ENCODE results near the gene SUN2.
A peak's percentile ranks its signal among the peaks of the same experiment; 100 is the strongest.

The SUN2 gene

DNA sequence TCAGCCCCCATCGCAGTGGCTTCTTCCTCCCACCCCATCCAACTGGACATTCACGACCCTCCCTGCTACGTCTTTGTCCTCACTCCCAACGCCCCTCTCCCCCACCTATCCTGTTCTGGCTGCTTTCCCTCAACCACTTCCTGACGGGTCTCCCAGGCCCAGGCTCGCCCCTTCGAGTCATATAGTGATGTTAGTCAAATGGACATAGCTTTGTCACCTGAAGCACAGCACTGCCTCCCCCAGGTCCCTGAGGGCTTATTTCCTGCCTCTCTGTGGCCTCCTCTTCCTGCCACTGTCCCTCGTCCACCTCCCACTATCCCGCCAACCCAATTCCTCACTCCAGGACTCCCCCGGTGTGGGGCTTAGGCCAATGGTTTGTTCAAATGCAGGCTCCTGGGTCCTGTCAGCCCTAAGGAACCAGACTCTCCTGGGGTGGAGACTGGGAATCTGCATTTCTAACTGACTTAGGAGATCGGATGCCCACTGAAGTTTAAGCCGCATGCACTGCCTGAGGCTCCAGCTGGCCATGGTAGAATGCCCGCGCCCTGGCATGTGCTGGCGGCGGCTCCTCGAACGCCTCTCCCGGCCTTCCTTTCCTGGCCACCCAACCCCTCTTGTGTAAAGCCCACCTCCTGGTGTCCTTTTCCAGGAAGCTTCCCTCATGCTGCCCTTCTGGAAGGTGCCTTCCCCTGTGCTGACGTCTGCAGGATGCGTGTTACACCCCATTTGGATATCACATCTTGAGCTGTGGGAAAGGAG is 18.3 kb downstream of the SUN2 start:
- DNase-seq, result no peak

DNA sequence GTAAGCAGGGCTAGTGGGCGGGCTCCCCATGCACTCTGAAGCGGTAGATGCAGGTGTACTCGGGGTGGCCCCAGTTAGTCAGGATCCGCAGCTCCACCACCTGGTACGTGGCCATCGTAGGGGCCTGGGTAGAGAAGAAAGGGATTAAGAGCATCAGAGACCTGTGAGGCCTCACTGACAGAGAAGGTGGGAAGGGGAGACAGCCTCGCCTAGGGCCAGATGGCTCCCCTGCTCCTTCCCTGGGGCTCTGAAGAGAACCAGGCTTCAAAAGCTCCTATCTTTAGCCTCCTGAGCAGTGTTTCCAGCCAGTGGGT is 19.6 kb downstream of the SUN2 start:
- DNase-seq, result peak in 1 of 56 donors; percentile 29

DNA sequence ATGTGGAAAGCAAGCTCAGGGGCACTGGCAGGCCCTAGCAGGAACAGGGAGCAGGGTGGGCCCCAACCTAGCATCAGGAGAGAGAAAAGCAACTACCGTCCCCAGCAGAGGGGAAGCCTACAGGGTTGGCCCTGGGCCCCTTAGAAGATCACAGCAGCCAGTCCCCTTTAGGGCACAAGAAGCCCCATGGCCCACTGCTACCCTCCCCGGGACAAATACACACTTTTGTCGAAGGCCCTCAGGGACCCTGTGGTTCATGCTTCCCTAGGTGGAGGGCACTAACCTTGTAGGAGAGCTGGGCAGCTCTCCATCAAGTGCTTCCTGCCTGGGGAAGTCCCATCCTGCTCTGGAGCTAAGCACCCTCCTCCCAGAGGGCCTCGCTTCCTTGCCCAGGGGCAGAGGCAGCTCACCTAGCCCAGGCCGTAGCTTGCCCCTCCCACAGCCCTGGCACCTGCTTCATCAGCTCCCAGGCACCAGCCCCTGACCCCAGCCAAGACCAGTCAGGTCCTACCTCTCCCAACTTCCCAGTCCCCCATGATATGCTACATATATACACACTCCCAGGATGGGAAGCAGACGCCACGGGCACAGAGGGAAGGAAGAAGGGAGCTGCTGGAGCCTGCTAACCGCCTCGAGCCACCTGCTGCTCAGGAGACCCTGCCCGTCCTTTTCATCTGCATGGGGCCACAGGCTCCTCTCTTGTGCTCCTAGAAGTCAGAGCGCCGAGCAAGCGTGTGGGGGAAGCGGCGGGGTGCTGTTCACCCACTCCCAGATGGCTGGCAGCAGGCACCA is 20.1 kb downstream of the SUN2 start:
- DNase-seq, result peak in 7 of 56 donors; percentile 23 to 40 (median 36)

GRCh38 chr22:38735126-38735464 is 20.7 kb downstream of the SUN2 start:
- no peak for DNase-seq

DNA sequence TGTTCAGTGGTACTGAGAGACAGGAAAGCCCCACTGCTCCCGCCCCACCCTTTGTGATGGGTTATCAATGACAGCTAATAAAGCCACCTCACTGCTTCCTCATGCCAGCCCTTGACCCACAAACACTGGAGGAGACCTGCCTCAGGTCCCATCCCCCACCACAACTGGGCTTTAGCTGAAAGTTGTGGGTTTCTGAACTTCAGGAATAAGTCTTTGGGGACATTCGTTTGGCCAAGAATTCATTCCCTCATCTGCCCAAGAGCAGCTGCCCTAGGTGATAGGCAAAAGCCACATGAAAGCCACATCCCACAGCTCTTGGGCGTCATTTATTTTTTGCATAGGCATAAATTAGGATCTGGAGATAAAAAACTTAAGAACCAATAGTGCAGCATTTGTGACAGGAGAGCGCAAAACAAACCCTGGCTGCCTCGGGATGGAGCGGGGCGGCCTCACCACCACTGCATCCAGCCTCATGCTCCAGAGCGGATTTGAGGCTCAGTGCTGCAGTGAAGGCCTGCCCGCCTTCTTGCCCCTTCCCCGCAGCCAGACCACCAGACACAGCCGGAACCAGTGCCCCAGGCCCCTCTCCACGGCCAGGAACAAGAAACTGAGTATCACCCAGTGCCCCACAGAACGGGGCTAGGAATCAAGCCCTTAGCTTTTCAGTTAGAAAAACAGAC is 21.2 kb downstream of the SUN2 start:
- no peak for DNase-seq

GRCh38 chr22:38733724-38734381 is 21.9 kb downstream of the SUN2 start:
- DNase-seq, result peak in 53 of 56 donors; percentile 44 to 94 (median 82)

GRCh38 chr22:38733329-38733723 is 22.5 kb downstream of the SUN2 start:
- DNase-seq, result peak in 24 of 56 donors; percentile 26 to 79 (median 64)

GRCh38 chr22:38732251-38732815 is 23.5 kb downstream of the SUN2 start:
- peak in 9 of 56 donors; percentile 32 to 52 (median 44) for DNase-seq

- DNase-seq, result no peak
Measured at GRCh38 chr22:38731703-38732161, 24.1 kb downstream of the SUN2 start.

DNA sequence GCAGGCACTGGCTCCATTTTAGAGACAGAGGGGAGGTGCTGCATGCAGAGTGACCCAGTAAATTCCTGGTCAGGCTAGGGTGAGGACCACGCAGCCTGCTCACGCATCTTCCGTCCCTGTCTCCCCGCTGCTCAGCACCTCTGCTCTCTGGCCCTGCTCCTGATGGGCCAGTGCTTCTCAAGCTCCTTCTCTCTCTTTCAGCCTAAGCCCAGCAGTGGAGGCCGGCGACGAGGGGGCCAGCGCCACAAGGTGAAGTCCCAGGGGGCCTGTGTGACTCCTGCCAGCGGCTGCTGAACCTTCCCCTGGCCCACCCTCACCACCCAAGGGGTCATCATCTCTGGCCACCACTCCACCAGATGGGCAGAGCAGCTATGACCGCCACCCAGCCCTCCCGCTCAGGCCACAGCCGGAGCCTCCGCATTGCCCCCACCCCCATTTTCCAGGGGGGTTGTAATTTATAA is 25.4 kb downstream of the SUN2 start:
- DNase-seq, result no peak

DNA sequence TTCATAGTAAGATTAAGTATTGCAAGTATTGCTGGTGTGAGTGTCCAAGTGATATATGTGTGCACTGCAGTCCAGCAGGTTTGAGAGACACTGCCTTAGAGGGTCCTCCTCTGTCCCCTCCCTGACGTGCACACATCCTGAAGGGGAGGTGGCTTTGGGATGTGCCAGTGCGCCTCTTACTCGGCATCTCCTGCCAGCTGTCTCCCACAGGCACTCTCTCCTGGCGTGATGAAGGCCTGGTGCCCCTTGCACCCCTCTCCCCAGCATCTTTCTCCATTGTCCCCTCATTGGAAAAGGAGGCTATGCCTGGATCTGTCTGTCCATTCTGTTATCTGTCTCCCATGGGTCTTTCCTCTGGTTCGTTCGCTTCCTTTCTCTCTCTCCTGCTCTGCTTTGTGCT is 25.9 kb downstream of the SUN2 start:
- DNase-seq, result no peak

GRCh38 chr22:38728871-38729796 is 26.7 kb downstream of the SUN2 start:
- no peak for DNase-seq

DNA sequence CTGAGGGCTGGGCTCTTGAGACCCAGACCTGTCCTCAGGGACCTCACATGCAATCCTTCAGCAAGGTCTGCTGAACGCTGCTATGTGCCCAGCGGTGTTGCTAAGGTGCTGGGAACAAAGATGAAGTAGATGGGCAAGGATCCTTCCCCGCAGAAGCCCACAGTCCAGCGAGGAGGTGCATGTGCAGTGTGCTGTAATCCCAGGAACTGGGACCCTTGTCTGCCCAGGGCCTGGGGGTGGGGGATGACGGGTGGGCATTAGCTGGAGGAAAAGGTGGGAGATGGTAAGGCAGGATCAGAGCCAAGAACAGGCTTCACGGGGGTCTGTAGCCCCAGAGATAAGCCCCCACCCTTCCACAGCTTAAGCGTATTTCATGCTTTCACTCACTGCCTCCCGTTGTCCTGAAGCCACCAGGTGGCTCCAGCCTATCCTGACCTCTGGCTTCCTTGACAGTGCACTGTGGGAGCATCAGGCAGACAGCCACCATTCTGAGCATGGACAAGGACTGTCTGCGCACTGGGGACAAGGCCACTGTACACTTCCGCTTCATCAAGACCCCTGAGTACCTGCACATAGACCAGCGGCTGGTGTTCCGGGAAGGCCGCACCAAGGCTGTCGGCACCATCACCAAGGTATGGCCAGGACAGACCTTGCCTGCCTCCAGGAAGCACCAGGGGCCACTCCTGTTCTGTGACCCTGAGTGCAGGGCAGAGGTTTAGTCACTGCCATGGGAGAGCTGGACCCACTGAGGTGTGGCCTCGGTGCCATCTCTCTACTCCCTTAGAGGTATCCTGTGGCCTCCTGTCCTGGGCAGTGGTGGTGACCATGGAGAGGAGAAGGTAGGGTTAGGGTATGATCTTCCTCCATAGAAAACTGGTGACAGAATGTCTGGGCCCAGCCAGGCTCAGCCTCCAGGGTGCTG is 28.0 kb downstream of the SUN2 start:
- DNase-seq, result no peak

DNA sequence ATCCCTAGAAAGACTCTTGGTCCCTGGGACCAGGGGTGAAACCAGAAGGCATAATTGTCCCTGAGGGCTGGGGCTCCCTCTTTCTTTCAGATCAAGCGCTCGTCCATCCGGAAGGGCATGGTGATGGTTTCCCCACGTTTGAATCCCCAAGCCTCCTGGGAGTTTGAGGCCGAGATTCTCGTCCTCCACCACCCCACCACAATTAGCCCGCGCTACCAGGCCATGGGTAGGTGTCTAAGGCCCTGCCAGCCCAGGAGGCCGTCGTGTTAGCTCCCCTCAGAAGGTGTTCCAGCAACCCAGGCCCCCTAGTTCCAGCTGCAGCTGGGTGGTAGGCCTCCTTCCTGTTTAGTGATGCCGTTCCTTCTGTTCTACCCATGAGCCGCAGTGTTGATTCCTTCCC is 28.7 kb downstream of the SUN2 start:
- no peak for DNase-seq

DNA sequence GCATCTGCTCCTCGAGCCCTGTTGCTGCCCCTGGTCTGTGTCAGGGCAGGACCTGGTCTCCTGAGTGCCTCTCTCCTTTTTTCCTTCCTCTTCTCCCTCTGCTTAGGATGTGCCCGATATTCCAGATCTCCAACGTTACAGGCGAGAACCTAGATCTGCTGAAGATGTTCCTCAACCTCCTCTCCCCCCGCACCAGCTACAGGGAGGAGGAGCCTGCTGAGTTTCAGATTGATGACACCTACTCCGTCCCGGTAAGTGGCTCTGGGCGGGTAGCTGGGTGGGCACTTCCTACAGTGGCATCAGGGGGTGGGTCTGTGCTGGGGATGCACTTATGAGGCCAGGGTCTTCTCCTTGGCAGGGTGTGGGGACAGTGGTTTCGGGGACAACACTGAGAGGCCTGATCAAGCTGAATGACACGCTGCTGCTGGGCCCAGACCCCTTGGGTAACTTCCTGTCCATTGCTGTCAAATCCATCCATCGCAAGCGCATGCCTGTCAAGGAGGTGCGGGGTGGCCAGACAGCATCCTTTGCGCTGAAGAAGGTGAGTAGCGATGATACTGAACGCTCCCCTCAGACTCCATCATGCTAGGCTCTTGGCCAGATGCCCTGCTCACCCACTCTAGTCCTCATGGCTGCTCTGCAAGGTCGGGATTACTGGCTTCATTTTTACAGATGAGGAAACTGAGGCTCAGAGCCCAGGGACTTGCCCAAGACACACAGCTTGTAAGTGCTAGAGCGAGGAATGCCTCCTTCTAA is 29.7 kb downstream of the SUN2 start:
- DNase-seq, result no peak

- DNase-seq, result peak in 25 of 56 donors; percentile 19 to 82 (median 48)
Measured at GRCh38 chr22:38724926-38725571, 30.7 kb downstream of the SUN2 start.

- DNase-seq, result no peak
Measured at GRCh38 chr22:38724176-38724575, 31.6 kb downstream of the SUN2 start.

DNA sequence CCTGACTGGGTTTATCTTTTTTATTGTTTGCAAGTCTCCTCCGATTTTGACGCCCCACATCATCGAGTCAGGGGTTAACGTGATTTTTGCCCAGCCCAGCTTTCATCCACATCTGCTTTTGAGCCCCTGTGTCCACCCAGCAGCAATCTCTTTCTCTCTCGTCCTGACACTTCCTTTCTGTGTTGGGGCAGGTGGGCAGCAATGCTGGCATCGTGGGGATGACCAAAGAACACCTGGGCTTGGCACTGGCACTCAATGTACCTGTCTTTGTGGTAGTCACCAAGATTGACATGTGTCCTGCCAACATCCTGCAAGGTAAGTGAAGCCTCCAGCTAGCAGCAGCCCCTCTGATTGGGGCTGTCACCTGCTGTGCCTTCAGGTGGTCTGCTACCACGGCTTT is 34.2 kb downstream of the SUN2 start:
- DNase-seq, result no peak

All from amygdala (tissue), 56 donors.